OCI-LY1 (cell line): ENCODE data around the gene RAB5IF.

ENCODE experiments used
- H2AFZ ChIP-seq: fragments of 200-600 bp; sonication (generic), shearing (Covaris generic); 2 replicates; pipeline ENCODE4 v1.6.0; 2014; ENCODE audit warnings: antibody characterized with exemption, mild to moderate bottlenecking, low read length
- H3F3A ChIP-seq: fragments of 200-600 bp; sonication (generic), shearing (Covaris generic); 2 replicates; pipeline ENCODE4 v1.6.0; 2014; ENCODE audit warnings: mild to moderate bottlenecking, antibody characterized with exemption, low read length, moderate library complexity; ENCODE audit not compliant: insufficient read depth
- H3K27ac ChIP-seq: fragments of 200-600 bp; sonication (generic); 2 replicates; pipeline ENCODE4 v1.5.1; 2014; ENCODE audit warnings: low read length, mixed run types, mild to moderate bottlenecking, low read depth; ENCODE audit not compliant: poor library complexity, severe bottlenecking
- H3K27me3 ChIP-seq: fragments of 200-600 bp; sonication (generic); 2 replicates; pipeline ENCODE4 v1.6.0; 2014; ENCODE audit warnings: antibody characterized with exemption, mild to moderate bottlenecking, low read length, moderate library complexity; ENCODE audit not compliant: insufficient read depth
- H3K36me3 ChIP-seq: fragments of 200-600 bp; sonication (generic); 2 replicates; pipeline ENCODE4 v1.6.1; 2014; ENCODE audit warnings: mild to moderate bottlenecking, antibody characterized with exemption, low read length, moderate library complexity, mixed read lengths; ENCODE audit not compliant: insufficient read depth
- H3K4me1 ChIP-seq: fragments of 200-600 bp; sonication (generic); 2 replicates; pipeline ENCODE4 v1.5.1; 2014; ENCODE audit warnings: mild to moderate bottlenecking, low read length, moderate library complexity; ENCODE audit not compliant: insufficient read depth, severe bottlenecking
- H3K4me2 ChIP-seq: fragments of 200-600 bp; sonication (generic), shearing (Covaris generic); 2 replicates; pipeline ENCODE4 v1.6.1; 2014; ENCODE audit warnings: low read length
- H3K4me3 ChIP-seq: fragments of 200-600 bp; sonication (generic); 2 replicates; pipeline ENCODE4 v1.5.1; 2014; ENCODE audit warnings: low read length, low read depth, mild to moderate bottlenecking, mixed read lengths; ENCODE audit not compliant: poor library complexity, severe bottlenecking
- H3K79me2 ChIP-seq: fragments of 200-600 bp; shearing (Covaris generic); 2 replicates; pipeline ENCODE4 v1.6.1; 2016; ENCODE audit warnings: mixed run types, low read length, mixed read lengths; ENCODE audit not compliant: insufficient read depth
- H3K9ac ChIP-seq: fragments of 200-600 bp; sonication (generic), shearing (Covaris generic); 2 replicates; pipeline ENCODE4 v1.6.1; 2014; ENCODE audit warnings: mild to moderate bottlenecking, low read length, mixed read lengths
- H3K9me2 ChIP-seq: fragments of 200-600 bp; sonication (generic), shearing (Covaris generic); 2 replicates; pipeline ENCODE4 v1.6.1; 2014; ENCODE audit warnings: low read depth, mild to moderate bottlenecking, low read length, mixed read lengths
- H3K9me3 ChIP-seq: fragments of 200-600 bp; shearing (Covaris generic); 2 replicates; pipeline ENCODE4 v1.6.1; 2014; ENCODE audit warnings: low read length, mixed read lengths
- H4K20me1 ChIP-seq: fragments of 200-600 bp; sonication (generic), shearing (Covaris generic); 2 replicates; pipeline ENCODE4 v1.6.0; 2016; ENCODE audit warnings: mild to moderate bottlenecking, low read length; ENCODE audit not compliant: insufficient read depth
- CTCF ChIP-seq: fragments of 200-600 bp; sonication (generic), shearing (Covaris generic); IDR thresholded peaks from 2 replicates; pipeline ENCODE4 v1.5.1; 2017; ENCODE audit warnings: mild to moderate bottlenecking, antibody characterized with exemption, low read length, moderate library complexity, mixed read lengths
- EZH2 ChIP-seq: fragments of 200-600 bp; sonication (generic), shearing (Covaris generic); IDR thresholded peaks from 2 replicates; pipeline ENCODE4 v1.8.0; 2017; ENCODE audit warnings: borderline replicate concordance, mixed run types, mild to moderate bottlenecking, antibody characterized with exemption, low read length, moderate library complexity, mixed read lengths

Gene RAB5IF

DNA sequence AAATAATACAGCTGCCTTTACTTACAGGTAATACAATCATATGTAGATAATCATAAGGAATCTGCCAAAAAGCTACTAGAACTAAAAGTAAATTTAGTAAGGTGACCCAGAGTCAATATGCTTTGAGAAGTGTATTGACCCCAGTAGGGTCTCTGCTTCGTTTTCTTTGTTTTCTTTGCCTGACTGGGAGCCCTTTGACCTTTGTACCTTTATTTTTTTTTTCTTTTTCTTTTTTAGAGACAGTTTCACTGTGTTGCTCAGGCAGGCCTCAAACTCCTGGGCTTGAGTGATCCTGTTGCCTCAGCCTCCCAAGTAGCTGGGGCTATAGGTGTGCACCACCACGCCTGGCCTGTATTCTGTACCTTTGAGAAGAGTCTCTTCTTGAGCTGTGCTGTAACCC is 17.9 kb downstream of the RAB5IF start:
- no peak overlapping the region for H3K4me2 ChIP-seq
- no peak overlapping the region for H3K27ac ChIP-seq
- no peaks in the 10 kb centered on the region for H3K9me2 ChIP-seq
- H3K4me1 ChIP-seq = no peaks in the 10 kb centered on the region
- no peak overlapping the region for H3K9ac ChIP-seq
- no peaks in the 10 kb centered on the region for H3K36me3 ChIP-seq
- no peaks in the 10 kb centered on the region for H4K20me1 ChIP-seq
- no peak overlapping the region for H3K4me3 ChIP-seq
- H2AFZ ChIP-seq = no peak overlapping the region
- no peaks in the 10 kb centered on the region for H3K9me3 ChIP-seq
- no peaks in the 10 kb centered on the region for H3K27me3 ChIP-seq
- TF ChIP-seq EZH2 (no peak), CTCF (no peak)
- H3F3A ChIP-seq = no peaks in the 10 kb centered on the region
- H3K79me2 ChIP-seq = no peaks in the 10 kb centered on the region

GRCh38 chr20:36624068-36624943 is 18.7 kb downstream of the RAB5IF start:
- Histone ChIP-seq H3K4me3 (no peak overlapping the region), H3K9me2 (no peaks in the 10 kb centered on the region), H3K36me3 (no peaks in the 10 kb centered on the region), H3K4me1 (peaks cover under 1% of the 10 kb centered on the region), H3F3A (no peaks in the 10 kb centered on the region), H3K9me3 (no peaks in the 10 kb centered on the region), H2AFZ (no peak overlapping the region), H3K4me2 (no peak overlapping the region), H3K79me2 (no peaks in the 10 kb centered on the region), H3K27me3 (no peaks in the 10 kb centered on the region), H4K20me1 (no peaks in the 10 kb centered on the region), H3K9ac (no peak overlapping the region), H3K27ac (no peak overlapping the region)
- TF ChIP-seq CTCF (no peak), EZH2 (no peak)

GRCh38 chr20:36624944-36625324 is 19.4 kb downstream of the RAB5IF start:
- H2AFZ ChIP-seq = no peak overlapping the region
- H3K9me2 ChIP-seq = no peaks in the 10 kb centered on the region
- no peaks in the 10 kb centered on the region for H3K79me2 ChIP-seq
- no peaks in the 10 kb centered on the region for H3K36me3 ChIP-seq
- TF ChIP-seq EZH2 (no peak), CTCF (no peak)
- H4K20me1 ChIP-seq = no peaks in the 10 kb centered on the region
- H3K27ac ChIP-seq = no peak overlapping the region
- no peaks in the 10 kb centered on the region for H3K9me3 ChIP-seq
- no peak overlapping the region for H3K9ac ChIP-seq
- no peaks in the 10 kb centered on the region for H3K27me3 ChIP-seq
- no peaks in the 10 kb centered on the region for H3F3A ChIP-seq
- peaks cover 7% of the 10 kb centered on the region for H3K4me1 ChIP-seq
- no peak overlapping the region for H3K4me3 ChIP-seq
- H3K4me2 ChIP-seq = no peak overlapping the region
